HepG2 (cell line): ENCODE results near the gene GJC2. TPM values are rescaled to one million over a fixed set of nuclear protein-coding genes. Genes with fewer than 3 reads are reported as not detected.

ENCODE experiments used
- ATAC-seq: fragments of 200-7000 bp; cut with Tn5 transposase; 3 replicates; pipeline ENCODE4 v1.9.1; 2020; ENCODE audit warnings: mild to moderate bottlenecking, moderate library complexity
- BruUV-seq: library from RNA; stranded (reverse); fragments of 400-500 nt; replicated peaks from 2 replicates; lab custom pipeline; 2021; lab: Mats Ljungman, UMichigan
- CTCF ChIA-PET: fragments of 300-600 bp; formaldehyde crosslinking; extraction: SDS; loops from one replicate; lab custom pipeline; 2021; ENCODE audit warnings: low total read pairs, inconsistent platforms, low intra/inter-chr PET ratio; lab: Yijun Ruan, JAX
- POLR2A ChIA-PET: fragments of 350-600 bp; sonication (Branson Sonifier 250); formaldehyde crosslinking; loops from one replicate; lab custom pipeline; 2020; ENCODE audit warnings: antibody characterized with exemption, inconsistent platforms; lab: Yijun Ruan, JAX
- DNase-seq: peaks from one replicate; pipeline ENCODE4 v3.0.0-alpha.2; 2015; ENCODE audit warnings: low spot score
- FAIRE-seq: peaks from 3 replicates; lab custom pipeline; 2011; peaks lifted over from hg19 to GRCh38; lab: Jason Lieb, UNC
- H2AFZ ChIP-seq: one replicate; pipeline ENCODE4 v1.6.1; 2011; ENCODE audit warnings: low read length, inconsistent platforms
- H3K27ac ChIP-seq: fragments of 300-600 bp; 3 replicates; pipeline ENCODE4 v1.8.0; 2011; ENCODE audit warnings: mixed run types, mild to moderate bottlenecking, mixed read lengths, low read length, inconsistent platforms; ENCODE audit not compliant: insufficient read depth; ENCODE audit errors: extremely low read length
- H3K27me3 ChIP-seq, 2 experiments: fragments of 200-600 bp in 1 of 2; 2 replicates in 1 of 2; 3 replicates in 1 of 2; pipeline versions ENCODE4 v1.6.0 to v1.8.0; 2011; ENCODE audit warnings: low read length in 2 of 2, mild to moderate bottlenecking in 2 of 2, moderate library complexity in 2 of 2, inconsistent platforms in 1 of 2; ENCODE audit not compliant: insufficient read depth in 2 of 2, control insufficient read depth in 1 of 2
- H3K36me3 ChIP-seq, 2 experiments: fragments of 200-600 bp in 1 of 2; replicated peaks in 1 of 2; 2 replicates in 1 of 2; 3 replicates in 1 of 2; pipeline versions ENCODE4 v1.5.1 to v1.8.0; 2011; ENCODE audit warnings: low read length in 2 of 2, inconsistent platforms in 1 of 2; ENCODE audit not compliant: insufficient read depth in 2 of 2, control insufficient read depth in 1 of 2
- H3K4me1 ChIP-seq: 2 replicates; pipeline ENCODE4 v1.5.1; 2012; ENCODE audit warnings: low read length, inconsistent platforms; ENCODE audit not compliant: insufficient read depth
- H3K4me2 ChIP-seq: 2 replicates; pipeline ENCODE4 v1.6.0; 2011; ENCODE audit warnings: low read depth, low read length, inconsistent platforms
- H3K4me3 ChIP-seq, 3 experiments: fragments of 200-600 bp in 1 of 3; sonication (generic), shearing (Covaris generic) in 1 of 3; replicated peaks in 1 of 3; 2 replicates each; pipeline ENCODE4 v1.5.1; 2011 to 2016; ENCODE audit warnings: low read length in 3 of 3, inconsistent platforms in 2 of 3, low read depth in 2 of 3, mild to moderate bottlenecking in 2 of 3, control low read depth in 1 of 3, mixed read lengths in 1 of 3; ENCODE audit not compliant: insufficient read depth in 1 of 3
- H3K79me2 ChIP-seq: one replicate; pipeline ENCODE4 v1.6.1; 2011; ENCODE audit warnings: low read length, inconsistent platforms; ENCODE audit not compliant: insufficient read depth
- H3K9ac ChIP-seq: 2 replicates; pipeline ENCODE4 v1.6.0; 2011; ENCODE audit warnings: mild to moderate bottlenecking, low read depth, low read length, inconsistent platforms; ENCODE audit not compliant: insufficient read depth
- H3K9me3 ChIP-seq: 2 replicates; pipeline ENCODE4 v1.5.1; 2012; ENCODE audit warnings: mild to moderate bottlenecking, low read length
- H4K20me1 ChIP-seq: 2 replicates; pipeline ENCODE4 v1.6.0; 2011; ENCODE audit warnings: inconsistent platforms, mild to moderate bottlenecking, low read length, moderate library complexity; ENCODE audit not compliant: insufficient read depth
- AGO2 ChIP-seq: fragments of 200-400 bp; formaldehyde crosslinking; optimal IDR thresholded peaks from 2 replicates; pipeline ENCODE3; 2017; ENCODE audit warnings: mild to moderate bottlenecking, low read depth, low read length, moderate library complexity
- CEBPB ChIP-seq: IDR thresholded peaks from 2 replicates; pipeline ENCODE4 v1.6.1; 2011; ENCODE audit warnings: low read depth, low read length, improper control_type of control experiment, borderline replicate concordance
- HES4 ChIP-seq: sonication (generic); formaldehyde crosslinking; IDR thresholded peaks from 2 replicates; pipeline ENCODE4 v1.9.0; 2021; ENCODE audit warnings: mild to moderate bottlenecking, missing genetic modification reagents, borderline replicate concordance
- HIVEP1 ChIP-seq: sonication (generic); formaldehyde crosslinking; IDR thresholded peaks from 2 replicates; pipeline ENCODE4 v1.4.0; 2020; ENCODE audit warnings: mild to moderate bottlenecking, missing genetic modification reagents
- KDM5B ChIP-seq: sonication (generic); formaldehyde crosslinking; IDR thresholded peaks from 2 replicates; pipeline ENCODE4 v1.4.0; 2020; ENCODE audit warnings: missing genetic modification reagents, mild to moderate bottlenecking, borderline replicate concordance
- MYC ChIP-seq: sonication (generic); formaldehyde crosslinking; IDR thresholded peaks from 2 replicates; pipeline ENCODE4 v1.9.0; 2021; ENCODE audit warnings: missing genetic modification reagents, borderline replicate concordance
- RBFOX2 ChIP-seq: fragments of 200-400 bp; formaldehyde crosslinking; IDR thresholded peaks from 2 replicates; pipeline ENCODE4 v1.6.1; 2017; ENCODE audit warnings: low read depth, mild to moderate bottlenecking, low read length
- SUZ12 ChIP-seq: fragments of 150-350 bp; IDR thresholded peaks from 2 replicates; pipeline ENCODE4 v1.6.1; 2014; ENCODE audit warnings: low read depth, low read length
- ZBTB38 ChIP-seq: sonication (generic); formaldehyde crosslinking; IDR thresholded peaks from 2 replicates; pipeline ENCODE4 v1.5.1; 2020; ENCODE audit warnings: mild to moderate bottlenecking, missing genetic modification reagents
- ZNF547 ChIP-seq: sonication (generic); formaldehyde crosslinking; IDR thresholded peaks from 2 replicates; pipeline ENCODE4 v1.5.1; 2020; ENCODE audit warnings: mild to moderate bottlenecking, missing genetic modification reagents
- ZNF605 ChIP-seq: sonication (generic); formaldehyde crosslinking; IDR thresholded peaks from 2 replicates; pipeline ENCODE4 v1.8.0; 2022; ENCODE audit warnings: mild to moderate bottlenecking, missing genetic modification reagents
- ZSCAN9 ChIP-seq: IDR thresholded peaks from 2 replicates; pipeline ENCODE4 v1.6.1; 2016; ENCODE audit warnings: borderline replicate concordance
- WGBS: methylation state at CpG from one replicate; pipeline ENCODE4 v1.1.6; 2017; ENCODE audit warnings: low lambda C conversion rate; 5-methylcytosine and 5-hydroxymethylcytosine counted together
- in situ Hi-C: cut with HindIII; loops from 2 replicates; pipeline ENCODE4 v1.10.0; 2017; ENCODE audit warnings: low pct_unique_long_range_greater_than_20kb; ENCODE audit not compliant: extremely low pct_ligation_motif_present
- intact Hi-C: fragments of 100-400 bp; cut with micrococcal nuclease; formaldehyde crosslinking; loops from one replicate; pipeline ENCODE4 v1.10.0; 2022; ENCODE audit not compliant: unreplicated experiment
- polyA plus RNA-seq, 8 experiments: library from polyadenylated mRNA; depleted of rRNA in 3 of 8; stranded (reverse) in 7 of 8; unstranded in 1 of 8; fragments of >200 nt; fragmentation: Illumina TruSeq in 4 of 8; extraction: Trizol in 4 of 8; gene quantifications; 2 replicates each; pipeline versions ENCODE4 v1.2.1 to v1.2.3, GENCODE V29; 2011 to 2016; ENCODE audit warnings: low read depth in 4 of 8, missing spikeins in 1 of 8, mixed read lengths in 1 of 8; ENCODE audit not compliant: insufficient read depth in 1 of 8
- total RNA-seq, 5 experiments: library from RNA; depleted of rRNA; stranded (reverse); fragments of >200 nt; fragmentation: Illumina TruSeq; extraction: Trizol; gene quantifications; 2 replicates each; pipeline ENCODE4 v1.2.3, GENCODE V29; 2016; ENCODE audit warnings: low read depth in 1 of 5
- TF ChIP-seq, protein P1 (sequence below): sonication (generic); formaldehyde crosslinking; IDR thresholded peaks from 2 replicates; pipeline ENCODE4 v1.8.0; 2022; ENCODE audit warnings: mild to moderate bottlenecking, missing genetic modification reagents
- TF ChIP-seq, protein P2 (sequence below): sonication (generic); formaldehyde crosslinking; IDR thresholded peaks from 2 replicates; pipeline ENCODE4 v1.4.0; 2020; ENCODE audit warnings: missing genetic modification reagents
- TF ChIP-seq, protein P3 (sequence below): sonication (generic); formaldehyde crosslinking; IDR thresholded peaks from 2 replicates; pipeline ENCODE4 v1.5.0; 2020; ENCODE audit warnings: mild to moderate bottlenecking, missing genetic modification reagents

The GJC2 gene
- total and polyA plus RNA-seq, 2 of the 13 experiments (the other 11 are each of a cell fraction or from before 2014, with no cell fraction given) = 1.6 to 3.8 TPM

DNA sequence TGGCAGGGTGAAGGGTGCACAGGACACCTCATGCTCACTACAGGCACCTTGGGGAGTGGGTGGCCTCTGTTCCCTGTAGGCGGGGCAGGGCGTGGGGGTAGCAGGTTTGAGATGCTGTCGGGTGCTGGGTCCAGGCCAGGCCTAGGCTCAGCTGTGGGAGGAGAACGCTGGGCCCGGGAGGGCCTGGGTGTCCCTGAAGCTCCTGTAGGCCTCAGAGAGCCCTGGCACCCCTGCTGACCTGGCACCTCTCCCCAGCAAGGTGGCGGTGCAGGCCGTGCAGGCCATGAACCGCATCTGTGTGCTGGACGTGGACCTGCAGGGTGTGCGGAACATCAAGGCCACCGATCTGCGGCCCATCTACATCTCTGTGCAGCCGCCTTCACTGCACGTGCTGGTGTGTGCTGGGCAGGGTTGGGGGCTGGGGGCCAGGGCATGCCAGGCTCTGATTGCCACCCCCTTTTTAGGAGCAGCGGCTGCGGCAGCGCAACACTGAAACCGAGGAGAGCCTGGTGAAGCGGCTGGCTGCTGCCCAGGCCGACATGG, 2.5 kb upstream of the GJC2 start:
- POLR2A ChIA-PET = interaction anchor here (1.3 kb wide), 1 partner anchor 18 kb away, joined by 3 read pairs; the partner anchor contains the start of gene IBA57
- H3K79me2 ChIP-seq = peaks cover 45% of the 10 kb centered on the region
- intact Hi-C loops = no loop called here
- TF ChIP-seq KDM5B (no peak), HES4 (no peak), HIVEP1 (no peak), ZNF547 (CRISPR knock-in tag) (no peak), ZSCAN9 (no peak), ZNF605 (CRISPR knock-in tag) (no peak), AGO2 (peak; percentile 61), RBFOX2 (peak; percentile 61; the same call in 1 of the 2 replicates), ZBTB38 (CRISPR knock-in tag) (no peak)
- TF ChIP-seq, all 625 proteins: peak for 2
- H3K9ac ChIP-seq = no peak overlapping the region
- no peak overlapping the region for H2AFZ ChIP-seq
- H3K36me3 ChIP-seq = peaks cover 4 to 17% of the 10 kb centered on the region in 2 experiments; a peak in 4 of 5 replicates
- H3K4me2 ChIP-seq = no peak overlapping the region
- 85% methylated on average over 4 of the region's 20 CpGs for WGBS
- peaks cover 60% of the 10 kb centered on the region for H3K4me1 ChIP-seq
- H3K27ac ChIP-seq = no peak overlapping the region
- no peak for FAIRE-seq
- no peaks in the 10 kb centered on the region for H3K27me3 ChIP-seq
- CTCF ChIA-PET = no interaction called here
- H3K9me3 ChIP-seq = no peaks in the 10 kb centered on the region
- no TSS peak for BruUV-seq
- in situ Hi-C loops = no loop called here
- ATAC-seq = no peak
- no peak for DNase-seq
- no peak overlapping the region for H3K4me3 ChIP-seq
- H4K20me1 ChIP-seq = peaks cover 23% of the 10 kb centered on the region; the same call in 1 of the 2 replicates

DNA sequence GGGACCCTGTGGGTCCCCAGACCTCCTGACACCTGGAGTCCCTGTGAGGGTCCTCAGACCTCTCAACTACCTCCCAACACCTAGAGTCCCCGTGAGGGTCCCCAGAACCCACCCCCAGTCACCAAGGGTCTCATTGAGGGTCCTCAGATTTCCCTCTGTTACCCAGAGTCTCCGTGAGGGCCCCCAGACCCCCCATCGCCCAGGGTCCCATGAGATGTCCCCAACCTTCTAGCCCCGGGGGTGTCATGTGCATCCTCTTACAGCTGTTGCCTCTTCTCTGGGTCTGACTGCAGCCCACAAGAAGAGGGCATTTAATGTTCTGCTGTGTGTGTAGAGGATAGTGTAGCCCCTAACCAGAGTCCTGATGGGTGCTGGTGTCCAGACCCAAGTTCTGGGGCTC, 2.0 kb upstream of the GJC2 start:
- POLR2A ChIA-PET = interaction anchor here (7.9 kb wide), 1 partner anchor 18 kb away, joined by 72 read pairs; the partner anchor contains the start of gene IBA57
- intact Hi-C loops = no loop called here
- H3K4me1 ChIP-seq = peaks cover 55% of the 10 kb centered on the region
- H3K4me2 ChIP-seq = no peak overlapping the region
- no peak overlapping the region for H3K9ac ChIP-seq
- ATAC-seq (no peak), DNase-seq (no peak), FAIRE-seq (no peak)
- CTCF ChIA-PET = no interaction called here
- no peak overlapping the region for H3K27ac ChIP-seq
- no TSS peak for BruUV-seq
- H3K36me3 ChIP-seq = peaks cover 4 to 17% of the 10 kb centered on the region in 2 experiments; a peak in 4 of 5 replicates
- H3K79me2 ChIP-seq = peaks cover 40% of the 10 kb centered on the region
- WGBS = 100% methylated on average over 3 of the region's 4 CpGs
- peaks cover 23% of the 10 kb centered on the region; the same call in 1 of the 2 replicates for H4K20me1 ChIP-seq
- no peaks in the 10 kb centered on the region for H3K9me3 ChIP-seq
- no peak overlapping the region for H3K4me3 ChIP-seq
- H2AFZ ChIP-seq = no peak overlapping the region
- no peaks in the 10 kb centered on the region for H3K27me3 ChIP-seq
- in situ Hi-C loops = no loop called here
- TF ChIP-seq, protein P1, sequence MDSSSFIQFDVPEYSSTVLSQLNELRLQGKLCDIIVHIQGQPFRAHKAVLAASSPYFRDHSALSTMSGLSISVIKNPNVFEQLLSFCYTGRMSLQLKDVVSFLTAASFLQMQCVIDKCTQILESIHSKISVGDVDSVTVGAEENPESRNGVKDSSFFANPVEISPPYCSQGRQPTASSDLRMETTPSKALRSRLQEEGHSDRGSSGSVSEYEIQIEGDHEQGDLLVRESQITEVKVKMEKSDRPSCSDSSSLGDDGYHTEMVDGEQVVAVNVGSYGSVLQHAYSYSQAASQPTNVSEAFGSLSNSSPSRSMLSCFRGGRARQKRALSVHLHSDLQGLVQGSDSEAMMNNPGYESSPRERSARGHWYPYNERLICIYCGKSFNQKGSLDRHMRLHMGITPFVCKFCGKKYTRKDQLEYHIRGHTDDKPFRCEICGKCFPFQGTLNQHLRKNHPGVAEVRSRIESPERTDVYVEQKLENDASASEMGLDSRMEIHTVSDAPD (CRISPR knock-in tag) = no peak
- TF ChIP-seq, protein P2, sequence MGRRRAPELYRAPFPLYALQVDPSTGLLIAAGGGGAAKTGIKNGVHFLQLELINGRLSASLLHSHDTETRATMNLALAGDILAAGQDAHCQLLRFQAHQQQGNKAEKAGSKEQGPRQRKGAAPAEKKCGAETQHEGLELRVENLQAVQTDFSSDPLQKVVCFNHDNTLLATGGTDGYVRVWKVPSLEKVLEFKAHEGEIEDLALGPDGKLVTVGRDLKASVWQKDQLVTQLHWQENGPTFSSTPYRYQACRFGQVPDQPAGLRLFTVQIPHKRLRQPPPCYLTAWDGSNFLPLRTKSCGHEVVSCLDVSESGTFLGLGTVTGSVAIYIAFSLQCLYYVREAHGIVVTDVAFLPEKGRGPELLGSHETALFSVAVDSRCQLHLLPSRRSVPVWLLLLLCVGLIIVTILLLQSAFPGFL (CRISPR knock-in tag) = no peak
- TF ChIP-seq SUZ12 (no peak), MYC (CRISPR knock-in tag) (no peak), CEBPB (no peak)
- TF ChIP-seq, protein P3, sequence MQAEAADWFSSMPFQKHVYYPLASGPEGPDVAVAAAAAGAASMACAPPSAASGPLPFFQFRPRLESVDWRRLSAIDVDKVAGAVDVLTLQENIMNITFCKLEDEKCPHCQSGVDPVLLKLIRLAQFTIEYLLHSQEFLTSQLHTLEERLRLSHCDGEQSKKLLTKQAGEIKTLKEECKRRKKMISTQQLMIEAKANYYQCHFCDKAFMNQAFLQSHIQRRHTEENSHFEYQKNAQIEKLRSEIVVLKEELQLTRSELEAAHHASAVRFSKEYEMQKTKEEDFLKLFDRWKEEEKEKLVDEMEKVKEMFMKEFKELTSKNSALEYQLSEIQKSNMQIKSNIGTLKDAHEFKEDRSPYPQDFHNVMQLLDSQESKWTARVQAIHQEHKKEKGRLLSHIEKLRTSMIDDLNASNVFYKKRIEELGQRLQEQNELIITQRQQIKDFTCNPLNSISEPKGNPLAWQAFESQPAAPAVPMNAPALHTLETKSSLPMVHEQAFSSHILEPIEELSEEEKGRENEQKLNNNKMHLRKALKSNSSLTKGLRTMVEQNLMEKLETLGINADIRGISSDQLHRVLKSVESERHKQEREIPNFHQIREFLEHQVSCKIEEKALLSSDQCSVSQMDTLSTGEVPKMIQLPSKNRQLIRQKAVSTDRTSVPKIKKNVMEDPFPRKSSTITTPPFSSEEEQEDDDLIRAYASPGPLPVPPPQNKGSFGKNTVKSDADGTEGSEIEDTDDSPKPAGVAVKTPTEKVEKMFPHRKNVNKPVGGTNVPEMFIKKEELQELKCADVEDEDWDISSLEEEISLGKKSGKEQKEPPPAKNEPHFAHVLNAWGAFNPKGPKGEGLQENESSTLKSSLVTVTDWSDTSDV (CRISPR knock-in tag) = no peak
